AG04450 (cell line): Measurements from ENCODE around the gene ANO4. TPM values are rescaled to one million over a fixed set of nuclear protein-coding genes. Genes with fewer than 3 reads are reported as not detected.

Experiments
- CTCF ChIA-PET: fragments of 300-600, 350-600 bp; formaldehyde crosslinking; extraction: SDS; loops from one replicate; lab custom pipeline; 2022; ENCODE audit warnings: antibody characterized with exemption, inconsistent platforms; lab: Charles Lee
- POLR2A ChIA-PET: fragments of 350-600 bp; formaldehyde crosslinking; extraction: SDS; loops from one replicate; lab custom pipeline; 2021; ENCODE audit warnings: antibody characterized with exemption, inconsistent platforms; lab: Yijun Ruan, JAX
- DNase-seq: peaks from one replicate; pipeline ENCODE4 v3.0.0-alpha.2; 2011; ENCODE audit warnings: low read depth, low spot score
- H3K27ac ChIP-seq: one replicate; pipeline ENCODE4 v1.5.1; 2012; ENCODE audit warnings: low read depth, low read length, control low read depth
- H3K27me3 ChIP-seq: one replicate; pipeline ENCODE4 v1.6.0; 2012; ENCODE audit warnings: low read length; ENCODE audit not compliant: control insufficient read depth, insufficient read depth
- H3K4me3 ChIP-seq: 2 replicates; pipeline ENCODE4 v1.5.1; 2011; ENCODE audit warnings: mild to moderate bottlenecking, low read depth, low read length, control low read depth
- H3K9me3 ChIP-seq: 2 replicates; pipeline ENCODE4 v1.5.1; 2012; ENCODE audit warnings: low read length; ENCODE audit not compliant: control insufficient read depth, insufficient read depth
- polyA plus RNA-seq: library from polyadenylated mRNA; depleted of rRNA; stranded (reverse); fragments of >200 nt; gene quantifications from 2 replicates; pipeline ENCODE4 v1.2.3, GENCODE V29; 2011; rRNA removed
- TF ChIP-seq, protein P1 (sequence below): IDR thresholded peaks from 2 replicates; pipeline ENCODE4 v1.5.1; 2011; ENCODE audit warnings: low read depth, low read length, control low read depth, inconsistent platforms

The ANO4 gene
- polyA plus RNA-seq, 1 experiment, result 7.5 TPM

DNA sequence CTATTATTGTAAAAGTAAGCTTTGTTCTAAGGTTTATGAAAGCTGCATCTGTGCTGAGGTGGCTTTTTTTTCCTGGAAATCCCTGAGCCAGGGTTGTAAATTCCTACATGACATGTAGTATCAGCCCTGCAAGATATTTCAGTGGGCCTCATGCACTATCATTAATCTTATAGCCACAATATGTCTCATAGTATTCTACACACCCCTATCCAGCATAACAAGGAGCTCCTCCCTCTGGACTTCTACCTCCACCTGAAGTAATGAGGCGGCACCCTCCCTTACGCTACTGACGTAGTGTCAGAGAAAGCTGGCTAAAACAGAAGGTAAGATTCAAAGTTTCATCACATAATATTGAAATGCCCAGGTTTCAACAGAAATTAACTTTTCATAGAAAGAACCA is 380.0 kb downstream of the ANO4 start:
- ChIA-PET CTCF (no interaction called here), POLR2A (no interaction called here)
- TF ChIP-seq, protein P1, sequence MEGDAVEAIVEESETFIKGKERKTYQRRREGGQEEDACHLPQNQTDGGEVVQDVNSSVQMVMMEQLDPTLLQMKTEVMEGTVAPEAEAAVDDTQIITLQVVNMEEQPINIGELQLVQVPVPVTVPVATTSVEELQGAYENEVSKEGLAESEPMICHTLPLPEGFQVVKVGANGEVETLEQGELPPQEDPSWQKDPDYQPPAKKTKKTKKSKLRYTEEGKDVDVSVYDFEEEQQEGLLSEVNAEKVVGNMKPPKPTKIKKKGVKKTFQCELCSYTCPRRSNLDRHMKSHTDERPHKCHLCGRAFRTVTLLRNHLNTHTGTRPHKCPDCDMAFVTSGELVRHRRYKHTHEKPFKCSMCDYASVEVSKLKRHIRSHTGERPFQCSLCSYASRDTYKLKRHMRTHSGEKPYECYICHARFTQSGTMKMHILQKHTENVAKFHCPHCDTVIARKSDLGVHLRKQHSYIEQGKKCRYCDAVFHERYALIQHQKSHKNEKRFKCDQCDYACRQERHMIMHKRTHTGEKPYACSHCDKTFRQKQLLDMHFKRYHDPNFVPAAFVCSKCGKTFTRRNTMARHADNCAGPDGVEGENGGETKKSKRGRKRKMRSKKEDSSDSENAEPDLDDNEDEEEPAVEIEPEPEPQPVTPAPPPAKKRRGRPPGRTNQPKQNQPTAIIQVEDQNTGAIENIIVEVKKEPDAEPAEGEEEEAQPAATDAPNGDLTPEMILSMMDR, result no peak
- DNase-seq, result no peak
- no peaks in the 10 kb centered on the region for H3K27me3 ChIP-seq
- no peak overlapping the region for H3K27ac ChIP-seq
- no peak overlapping the region for H3K4me3 ChIP-seq
- no peaks in the 10 kb centered on the region for H3K9me3 ChIP-seq

Other genes starting within 250 kb of the ANO4 start
- 5.6 and 9.1 TPM in 2 replicates for gene GAS2L3, start 221.1 kb upstream of the ANO4 start, polyA plus RNA-seq